ENCODE results near the gene C1QL3.

C1QL3 gene

GRCh38 chr10:16493884-16494536 lies 27.7 kb downstream of the C1QL3 start:
- DNase-seq (ENCODE audit: low spot score): no peak

GRCh38 chr10:16491933-16492332 lies 29.7 kb downstream of the C1QL3 start:
- DNase-seq (ENCODE audit: low spot score): no peak

GRCh38 chr10:16490511-16490910 lies 31.2 kb downstream of the C1QL3 start:
- no peak for DNase-seq (ENCODE audit: low spot score)

GRCh38 chr10:16483241-16483917 lies 38.3 kb downstream of the C1QL3 start:
- no peak for DNase-seq (ENCODE audit: low spot score)

- DNase-seq (ENCODE audit: low spot score): no peak
Measured at GRCh38 chr10:16481052-16481728, 40.5 kb downstream of the C1QL3 start.

- no peak for DNase-seq (ENCODE audit: low spot score)
Measured at GRCh38 chr10:16478801-16479200, 42.9 kb downstream of the C1QL3 start.

- no peak for DNase-seq (ENCODE audit: low spot score)
Measured at GRCh38 chr10:16477757-16478156, 43.9 kb downstream of the C1QL3 start.

- DNase-seq (ENCODE audit: low spot score): no peak
Measured at GRCh38 chr10:16472828-16473227, 48.9 kb downstream of the C1QL3 start.

GRCh38 chr10:16470747-16471146 lies 50.9 kb downstream of the C1QL3 start:
- no peak for DNase-seq (ENCODE audit: low spot score)

- no peak for DNase-seq (ENCODE audit: low spot score)
Measured at GRCh38 chr10:16466001-16466400, 55.7 kb downstream of the C1QL3 start.

All from globus pallidus (tissue), 1 donor.